Measurements from ENCODE around the gene FOXD1.

DNA sequence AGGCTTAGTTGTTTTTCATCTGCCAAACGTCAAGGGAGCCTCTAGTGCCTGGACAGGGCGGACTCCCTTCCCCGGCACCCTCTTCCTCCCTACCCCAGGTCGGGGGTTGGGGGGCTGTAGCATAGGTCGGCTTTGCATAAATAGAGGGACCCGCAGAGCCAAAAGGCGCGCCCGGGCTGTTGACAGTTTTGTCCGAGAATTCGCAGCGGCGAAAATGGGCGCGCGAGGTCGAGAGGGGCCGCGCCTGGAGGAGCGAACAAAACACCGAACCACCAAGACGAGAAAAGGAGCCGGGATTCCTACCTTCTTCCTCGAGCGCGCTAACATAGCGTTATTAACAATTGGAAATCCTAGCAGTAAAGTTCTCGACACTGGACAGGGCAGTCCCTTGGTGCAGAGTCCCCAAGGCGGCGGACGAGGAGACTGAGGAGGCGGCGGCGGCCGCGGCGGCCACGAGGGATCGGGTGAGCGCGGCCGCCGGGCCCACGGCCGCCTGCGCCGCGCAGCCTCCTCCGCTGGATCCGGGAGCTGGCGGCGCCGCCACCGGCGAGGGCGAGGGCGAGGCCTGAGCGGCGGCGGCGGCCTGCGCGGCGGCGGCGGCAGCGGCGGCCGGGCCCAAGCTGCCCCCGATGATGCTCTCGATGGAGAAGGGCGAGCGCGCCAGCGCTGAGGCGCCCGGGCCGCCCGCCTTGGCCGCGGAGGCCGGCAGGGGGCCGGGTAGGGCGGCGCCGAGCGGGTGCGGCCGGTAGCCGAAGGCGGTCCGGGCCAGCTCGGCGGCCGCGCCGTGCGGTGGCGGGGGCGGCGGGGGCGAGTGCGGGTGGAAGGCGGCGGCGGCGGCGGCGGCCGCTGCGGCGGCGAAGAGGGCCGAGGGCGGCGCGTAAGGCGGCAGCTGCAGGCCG lies 1.7 kb downstream of the FOXD1 start:
- no peak for TF ChIP-seq POLR2A (IDR thresholded peaks at IDR 0.05)
- TF ChIP-seq, protein P1, sequence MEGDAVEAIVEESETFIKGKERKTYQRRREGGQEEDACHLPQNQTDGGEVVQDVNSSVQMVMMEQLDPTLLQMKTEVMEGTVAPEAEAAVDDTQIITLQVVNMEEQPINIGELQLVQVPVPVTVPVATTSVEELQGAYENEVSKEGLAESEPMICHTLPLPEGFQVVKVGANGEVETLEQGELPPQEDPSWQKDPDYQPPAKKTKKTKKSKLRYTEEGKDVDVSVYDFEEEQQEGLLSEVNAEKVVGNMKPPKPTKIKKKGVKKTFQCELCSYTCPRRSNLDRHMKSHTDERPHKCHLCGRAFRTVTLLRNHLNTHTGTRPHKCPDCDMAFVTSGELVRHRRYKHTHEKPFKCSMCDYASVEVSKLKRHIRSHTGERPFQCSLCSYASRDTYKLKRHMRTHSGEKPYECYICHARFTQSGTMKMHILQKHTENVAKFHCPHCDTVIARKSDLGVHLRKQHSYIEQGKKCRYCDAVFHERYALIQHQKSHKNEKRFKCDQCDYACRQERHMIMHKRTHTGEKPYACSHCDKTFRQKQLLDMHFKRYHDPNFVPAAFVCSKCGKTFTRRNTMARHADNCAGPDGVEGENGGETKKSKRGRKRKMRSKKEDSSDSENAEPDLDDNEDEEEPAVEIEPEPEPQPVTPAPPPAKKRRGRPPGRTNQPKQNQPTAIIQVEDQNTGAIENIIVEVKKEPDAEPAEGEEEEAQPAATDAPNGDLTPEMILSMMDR (IDR thresholded peaks at IDR 0.05): no peak
